Caco-2 (cell line): ENCODE measurements around the gene CCP110. TPM values are rescaled to one million over a fixed set of nuclear protein-coding genes. Genes with fewer than 3 reads are reported as not detected.
A peak's percentile ranks its signal among the peaks of the same experiment; 100 is the strongest.

ENCODE experiments used
- BruUV-seq: library from RNA; stranded (reverse); fragments of 400-500 nt; replicated peaks from 2 replicates; lab custom pipeline; 2021; lab: Mats Ljungman, UMichigan
- CTCF ChIA-PET: fragments of 300-600 bp; sonication (Branson Sonifier 250); formaldehyde crosslinking; loops from one replicate; lab custom pipeline; 2022; ENCODE audit warnings: antibody characterized with exemption; lab: Charles Lee
- POLR2A ChIA-PET: fragments of 300-600 bp; sonication (Branson Sonifier 250); formaldehyde crosslinking; loops from one replicate; lab custom pipeline; 2022; ENCODE audit warnings: antibody characterized with exemption; lab: Charles Lee
- DNase-seq, 2 experiments: peaks; one replicate each; pipeline versions ENCODE4 v3.0.0 to v3.0.0-alpha.2; 2020 to 2022
- H3K27me3 ChIP-seq: replicated peaks from 2 replicates; pipeline ENCODE4 v1.6.0; 2011; ENCODE audit warnings: low read length; ENCODE audit not compliant: control insufficient read depth, insufficient read depth
- H3K36me3 ChIP-seq: 2 replicates; pipeline ENCODE4 v1.5.1; 2011; ENCODE audit warnings: low read length; ENCODE audit not compliant: control insufficient read depth, insufficient read depth
- H3K4me1 ChIP-seq: fragments of 250-450 bp; sonication (Bioruptor Pico); 2 replicates; pipeline ENCODE4 v1.5.1; 2020; ENCODE audit warnings: mild to moderate bottlenecking
- H3K4me3 ChIP-seq: 2 replicates; pipeline ENCODE4 v1.5.1; 2011; ENCODE audit warnings: low read depth, mild to moderate bottlenecking, control low read depth, low read length
- H3K9me3 ChIP-seq: fragments of 250-450 bp; sonication (Bioruptor Pico); 2 replicates; pipeline ENCODE4 v1.5.1; 2020; ENCODE audit warnings: mild to moderate bottlenecking, moderate library complexity
- H3K27ac Mint-ChIP-seq: one replicate; pipeline ENCODE4 v1.8.0; 2022; ENCODE audit warnings: mixed read lengths; ENCODE audit not compliant: unreplicated experiment
- H3K27me3 Mint-ChIP-seq: one replicate; pipeline ENCODE4 v1.8.0; 2022; ENCODE audit warnings: mixed read lengths; ENCODE audit not compliant: insufficient read depth, unreplicated experiment
- H3K36me3 Mint-ChIP-seq: one replicate; pipeline ENCODE4 v1.8.0; 2022; ENCODE audit warnings: mild to moderate bottlenecking, mixed read lengths; ENCODE audit not compliant: insufficient read depth, unreplicated experiment
- H3K4me1 Mint-ChIP-seq: one replicate; pipeline ENCODE4 v1.8.0; 2022; ENCODE audit warnings: low read depth, mixed read lengths; ENCODE audit not compliant: unreplicated experiment
- H3K4me3 Mint-ChIP-seq: one replicate; pipeline ENCODE4 v1.8.0; 2022; ENCODE audit warnings: mild to moderate bottlenecking, moderate library complexity, mixed read lengths; ENCODE audit not compliant: unreplicated experiment
- H3K9me3 Mint-ChIP-seq: one replicate; pipeline ENCODE4 v1.8.0; 2022; ENCODE audit warnings: mixed read lengths; ENCODE audit not compliant: unreplicated experiment
- intact Hi-C: fragments of 100-400 bp; cut with micrococcal nuclease; formaldehyde crosslinking; loops from one replicate; pipeline ENCODE4 v1.10.0; 2022; ENCODE audit not compliant: unreplicated experiment
- total RNA-seq: library from RNA; stranded (reverse); gene quantifications from 2 replicates; pipeline ENCODE4 v1.2.3, GENCODE V29; 2022
- TF ChIP-seq, protein P1 (sequence below), 2 experiments: fragments of 200-600 bp in 1 of 2; IDR thresholded peaks; 1 replicate in 1 of 2; 2 replicates in 1 of 2; pipeline versions ENCODE4 v1.5.1 to v1.8.0; 2011 to 2022; ENCODE audit warnings: antibody characterized with exemption in 1 of 2, control low read depth in 1 of 2, inconsistent platforms in 1 of 2, low read depth in 1 of 2, low read length in 1 of 2, mild to moderate bottlenecking in 1 of 2, moderate library complexity in 1 of 2; ENCODE audit not compliant: insufficient read depth in 1 of 2, severe bottlenecking in 1 of 2, unreplicated experiment in 1 of 2

The CCP110 gene
- total RNA-seq, 1 experiment from 2014 or later = 7.5 TPM

GRCh38 chr16:19549673-19550072, 25.9 kb downstream of the CCP110 start:
- no TSS peak for BruUV-seq
- no peaks in the 10 kb centered on the region; the same call in 1 of the 2 replicates for H3K9me3 ChIP-seq
- no peak overlapping the region for H3K4me3 ChIP-seq
- no peaks in the 10 kb centered on the region for H3K36me3 ChIP-seq
- Mint-ChIP-seq H3K4me3 (no peak overlapping the region), H3K4me1 (no peaks in the 10 kb centered on the region), H3K9me3 (no peaks in the 10 kb centered on the region), H3K27me3 (no peaks in the 10 kb centered on the region), H3K36me3 (no peaks in the 10 kb centered on the region), H3K27ac (no peak overlapping the region)
- ChIA-PET CTCF (interaction anchor here (0.6 kb wide), 1 partner anchor 25 kb away, joined by 3 read pairs; no protein-coding TSS in a partner anchor), POLR2A (no interaction called here)
- intact Hi-C loops = no loop called here
- TF ChIP-seq, protein P1, sequence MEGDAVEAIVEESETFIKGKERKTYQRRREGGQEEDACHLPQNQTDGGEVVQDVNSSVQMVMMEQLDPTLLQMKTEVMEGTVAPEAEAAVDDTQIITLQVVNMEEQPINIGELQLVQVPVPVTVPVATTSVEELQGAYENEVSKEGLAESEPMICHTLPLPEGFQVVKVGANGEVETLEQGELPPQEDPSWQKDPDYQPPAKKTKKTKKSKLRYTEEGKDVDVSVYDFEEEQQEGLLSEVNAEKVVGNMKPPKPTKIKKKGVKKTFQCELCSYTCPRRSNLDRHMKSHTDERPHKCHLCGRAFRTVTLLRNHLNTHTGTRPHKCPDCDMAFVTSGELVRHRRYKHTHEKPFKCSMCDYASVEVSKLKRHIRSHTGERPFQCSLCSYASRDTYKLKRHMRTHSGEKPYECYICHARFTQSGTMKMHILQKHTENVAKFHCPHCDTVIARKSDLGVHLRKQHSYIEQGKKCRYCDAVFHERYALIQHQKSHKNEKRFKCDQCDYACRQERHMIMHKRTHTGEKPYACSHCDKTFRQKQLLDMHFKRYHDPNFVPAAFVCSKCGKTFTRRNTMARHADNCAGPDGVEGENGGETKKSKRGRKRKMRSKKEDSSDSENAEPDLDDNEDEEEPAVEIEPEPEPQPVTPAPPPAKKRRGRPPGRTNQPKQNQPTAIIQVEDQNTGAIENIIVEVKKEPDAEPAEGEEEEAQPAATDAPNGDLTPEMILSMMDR (IDR thresholded peaks at IDR 0.05; ENCODE audit: insufficient read depth in 1 of 2, low read depth in 1 of 2, low read length in 1 of 2, severe bottlenecking in 1 of 2, unreplicated experiment in 1 of 2) = no peak
- no peaks in the 10 kb centered on the region for H3K4me1 ChIP-seq
- no peaks in the 10 kb centered on the region for H3K27me3 ChIP-seq
- DNase-seq = no peak

DNA sequence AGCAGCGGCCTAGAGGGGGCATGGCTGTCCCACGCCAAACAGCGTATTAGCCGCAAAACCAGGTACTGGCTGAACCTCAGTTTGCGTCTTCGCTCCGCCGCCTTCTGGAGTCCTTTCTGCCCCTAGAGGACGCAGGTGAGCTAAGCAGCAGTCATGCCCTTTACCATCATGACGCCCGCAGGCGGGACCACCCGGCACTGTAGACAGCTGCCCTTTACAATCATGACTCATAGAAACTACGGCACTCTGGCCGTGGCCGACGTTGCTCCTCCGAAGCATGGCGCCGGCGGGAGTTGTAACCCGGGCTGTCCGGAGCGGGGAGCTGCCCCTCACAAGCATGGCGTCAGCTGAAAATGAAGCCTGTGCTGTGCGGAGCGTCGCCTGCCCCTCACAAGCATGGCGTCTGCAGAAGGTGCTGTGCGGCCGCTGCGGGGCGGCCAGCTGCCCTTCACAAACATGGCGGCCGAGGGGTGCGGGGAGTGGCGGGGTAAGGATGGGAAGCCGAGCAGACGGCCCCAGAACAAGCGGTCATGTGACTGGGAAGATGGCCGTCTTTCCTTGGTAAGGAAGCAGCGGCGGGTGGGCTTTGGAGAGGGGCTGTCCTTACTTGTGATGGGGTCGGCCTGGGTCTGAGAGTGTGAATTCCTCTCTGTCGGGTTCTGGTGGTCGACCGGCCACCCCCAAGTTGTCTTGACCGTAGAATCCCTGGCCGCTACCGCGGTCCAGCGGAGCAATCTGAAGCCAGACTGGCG, 31.6 kb downstream of the CCP110 start, which contains the start of gene VPS35L:
Gene VPS35L (plus strand): TSS at position 518 of the 752 bp plus-strand sequence. CDS start 27 bp downstream, at position 545.
- peak within 1 kb of the TSS; percentile 31 for H3K4me3 Mint-ChIP-seq
- H3K27ac Mint-ChIP-seq = no peak within 1 kb of the TSS
- H3K9me3 Mint-ChIP-seq = no peaks in the 10 kb centered on the region
- H3K4me1 Mint-ChIP-seq = no peaks in the 10 kb centered on the region
- DNase-seq = peak; percentile 59 to 73
- ChIA-PET POLR2A (no interaction called here), CTCF (interaction anchor here (0.6 to 0.8 kb wide), 2 partner anchors 28 to 29 kb away, joined by 4 to 5 read pairs; no protein-coding TSS in a partner anchor)
- no peaks in the 10 kb centered on the region for H3K27me3 Mint-ChIP-seq
- Histone ChIP-seq H3K4me1 (no peaks in the 10 kb centered on the region), H3K36me3 (no peaks in the 10 kb centered on the region), H3K4me3 (peak within 1 kb of the TSS; percentile 27), H3K9me3 (no peaks in the 10 kb centered on the region), H3K27me3 (no peaks in the 10 kb centered on the region)
- TF ChIP-seq, protein P1 (IDR thresholded peaks at IDR 0.05; ENCODE audit: insufficient read depth in 1 of 2, low read depth in 1 of 2, low read length in 1 of 2, severe bottlenecking in 1 of 2, unreplicated experiment in 1 of 2) = peak in 1 of 2 experiments; percentile 18
- no TSS peak for BruUV-seq
- intact Hi-C loops = no loop called here
- no peaks in the 10 kb centered on the region for H3K36me3 Mint-ChIP-seq

DNA sequence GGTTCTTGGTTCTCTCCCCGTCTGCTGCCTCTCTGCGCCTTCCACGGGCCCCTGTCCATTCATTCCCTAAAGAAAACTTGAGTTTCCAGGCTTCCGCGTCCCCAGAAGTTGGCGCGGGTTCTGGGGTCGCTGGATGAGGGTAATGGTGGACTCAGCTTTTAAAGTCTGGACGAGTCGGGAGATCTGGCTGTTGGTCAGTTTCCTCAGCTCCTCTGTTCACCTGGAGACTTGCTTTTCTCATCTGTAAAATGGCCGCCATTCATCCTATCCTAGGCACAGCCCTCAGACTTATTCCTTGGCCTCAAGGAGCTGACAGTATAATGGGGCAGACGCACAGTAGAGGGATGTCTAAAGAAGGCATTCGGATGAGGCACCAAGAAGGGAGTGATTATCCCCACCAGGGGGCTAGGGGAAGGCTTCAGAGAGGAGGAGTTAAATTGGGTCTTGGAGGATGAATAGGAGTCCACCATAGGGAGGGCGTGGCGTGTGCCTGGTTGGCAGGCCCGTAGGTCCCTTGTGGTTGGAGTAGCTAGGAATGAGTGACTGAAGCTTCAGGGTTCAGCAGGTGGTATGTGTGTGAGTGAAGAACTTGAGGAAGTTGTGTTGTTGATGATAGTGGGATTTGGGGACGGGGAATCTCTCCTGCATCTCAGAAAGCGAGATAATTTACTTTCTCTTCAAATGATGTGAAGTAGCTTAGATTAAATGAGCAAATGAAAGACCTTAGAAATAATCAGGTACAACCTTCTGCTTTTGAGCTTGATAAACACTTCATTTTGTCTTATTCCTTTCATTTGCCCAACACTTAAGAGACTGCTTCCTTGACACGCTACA, 32.4 kb downstream of the CCP110 start:
- BruUV-seq = no TSS peak
- Mint-ChIP-seq H3K9me3 (no peaks in the 10 kb centered on the region), H3K27me3 (no peaks in the 10 kb centered on the region), H3K4me3 (no peak overlapping the region), H3K27ac (no peak overlapping the region), H3K4me1 (no peaks in the 10 kb centered on the region), H3K36me3 (no peaks in the 10 kb centered on the region)
- CTCF ChIA-PET = interaction anchor here (0.6 to 0.8 kb wide), 2 partner anchors 28 to 29 kb away, joined by 4 to 5 read pairs; no protein-coding TSS in a partner anchor
- no peaks in the 10 kb centered on the region for H3K36me3 ChIP-seq
- H3K4me1 ChIP-seq = no peaks in the 10 kb centered on the region
- TF ChIP-seq, protein P1 (IDR thresholded peaks at IDR 0.05; ENCODE audit: insufficient read depth in 1 of 2, low read depth in 1 of 2, low read length in 1 of 2, severe bottlenecking in 1 of 2, unreplicated experiment in 1 of 2) = no peak
- intact Hi-C loops = no loop called here
- no peaks in the 10 kb centered on the region for H3K9me3 ChIP-seq
- POLR2A ChIA-PET = no interaction called here
- no peaks in the 10 kb centered on the region for H3K27me3 ChIP-seq
- no peak for DNase-seq
- no peak overlapping the region for H3K4me3 ChIP-seq
